Muscle layer of colon (tissue), 2 donors: Measurements from ENCODE around the gene THAP8.

Experiments
- H3K27ac ChIP-seq: one replicate; pipeline ENCODE4 v1.7.0; 2013; ENCODE audit warnings: low read depth, mild to moderate bottlenecking, low read length, moderate library complexity
- H3K27me3 ChIP-seq, 2 donors: one replicate each; pipeline ENCODE4 v1.7.0; 2013; ENCODE audit warnings: low read length in 2 of 2, mild to moderate bottlenecking in 2 of 2; ENCODE audit not compliant: insufficient read depth in 2 of 2, control insufficient read depth in 1 of 2
- H3K36me3 ChIP-seq: one replicate; pipeline ENCODE4 v1.7.0; 2013; ENCODE audit warnings: mild to moderate bottlenecking, low read length; ENCODE audit not compliant: insufficient read depth
- H3K4me1 ChIP-seq: one replicate; pipeline ENCODE4 v1.7.0; 2013; ENCODE audit warnings: mild to moderate bottlenecking, low read length; ENCODE audit not compliant: insufficient read depth
- H3K4me3 ChIP-seq, 2 donors: one replicate each; pipeline ENCODE4 v1.7.0; 2013; ENCODE audit warnings: low read length in 2 of 2, low read depth in 1 of 2, mild to moderate bottlenecking in 1 of 2, moderate library complexity in 1 of 2
- H3K9ac ChIP-seq: one replicate; pipeline ENCODE4 v1.7.0; 2013; ENCODE audit warnings: low read length
- H3K9me3 ChIP-seq: one replicate; pipeline ENCODE4 v1.7.0; 2013; ENCODE audit warnings: mild to moderate bottlenecking, low read length
- donor health status: abdominal sarcoma.
- donor health status: Adenocarcinoma of cecum.

THAP8 gene

DNA sequence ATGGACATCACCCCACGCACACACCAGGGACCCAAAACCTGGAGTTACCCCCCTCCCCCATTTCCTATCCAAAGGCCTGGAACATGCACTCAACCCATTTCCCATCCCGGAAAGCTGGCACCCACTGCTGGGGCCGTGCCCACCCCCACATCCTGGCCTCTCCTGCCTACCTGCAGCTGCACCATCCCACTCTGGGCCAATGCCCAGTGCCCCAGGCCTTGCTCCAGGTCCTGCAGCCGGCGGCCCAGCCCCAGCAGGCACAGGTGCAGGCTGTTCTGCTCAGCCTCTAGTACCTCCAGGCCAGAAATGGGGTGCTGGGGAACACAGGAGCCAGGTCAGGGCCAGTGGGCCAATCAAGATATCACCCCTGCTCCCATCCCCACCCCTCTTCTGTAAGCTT is 47.1 kb downstream of the THAP8 start:
- H3K4me3 ChIP-seq = no peak overlapping the region
- no peaks in the 10 kb centered on the region for H3K36me3 ChIP-seq
- H3K27ac ChIP-seq = no peak overlapping the region
- no peak overlapping the region for H3K9ac ChIP-seq
- H3K27me3 ChIP-seq = no peaks in the 10 kb centered on the region
- H3K4me1 ChIP-seq = peaks cover 11% of the 10 kb centered on the region
- H3K9me3 ChIP-seq = no peaks in the 10 kb centered on the region

DNA sequence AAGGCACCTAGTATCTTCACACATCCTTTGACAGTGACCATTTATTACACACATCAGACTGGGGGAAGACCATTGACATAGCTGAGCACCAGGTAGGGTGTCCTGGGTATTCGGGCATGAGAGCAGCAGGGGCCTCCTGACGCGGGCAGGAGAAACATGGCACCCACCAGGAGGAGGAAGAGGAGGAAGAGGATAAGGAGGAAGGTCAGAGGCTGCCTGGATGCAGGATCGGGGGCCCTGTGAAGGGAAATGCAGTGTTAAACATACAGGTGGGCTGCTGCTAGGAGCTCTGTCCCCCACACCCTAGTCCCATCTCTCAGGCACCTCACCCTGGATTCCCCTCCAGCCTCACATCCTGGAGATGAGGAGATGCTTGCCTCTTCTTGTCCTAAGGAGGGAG is 50.8 kb downstream of the THAP8 start:
- peaks cover 10% of the 10 kb centered on the region for H3K36me3 ChIP-seq
- H3K9me3 ChIP-seq = no peaks in the 10 kb centered on the region
- H3K27me3 ChIP-seq = no peaks in the 10 kb centered on the region
- H3K4me3 ChIP-seq = no peak overlapping the region
- no peak overlapping the region for H3K9ac ChIP-seq
- H3K4me1 ChIP-seq = peaks cover 14% of the 10 kb centered on the region
- no peak overlapping the region for H3K27ac ChIP-seq

DNA sequence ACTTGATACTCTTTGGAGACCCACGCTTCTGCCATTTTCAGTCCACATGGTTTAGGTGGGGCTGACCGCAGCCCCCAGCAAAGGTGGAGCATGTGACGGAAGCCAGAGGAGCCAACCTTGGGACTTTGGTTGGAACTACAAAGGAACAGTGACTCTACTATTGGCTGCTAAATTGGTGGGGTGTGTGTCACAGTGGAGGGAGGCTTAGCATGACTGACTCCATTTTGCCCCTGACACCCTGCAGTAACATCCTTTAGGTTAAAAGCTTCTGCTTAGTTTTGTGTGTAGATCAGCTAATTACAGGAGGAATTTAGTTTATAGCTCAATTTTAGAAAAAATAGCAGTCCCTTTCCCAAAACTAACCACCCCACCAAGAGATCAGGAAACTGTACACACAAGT is 52.5 kb downstream of the THAP8 start:
- peaks cover 16% of the 10 kb centered on the region for H3K4me1 ChIP-seq
- H3K27ac ChIP-seq = no peak overlapping the region

DNA sequence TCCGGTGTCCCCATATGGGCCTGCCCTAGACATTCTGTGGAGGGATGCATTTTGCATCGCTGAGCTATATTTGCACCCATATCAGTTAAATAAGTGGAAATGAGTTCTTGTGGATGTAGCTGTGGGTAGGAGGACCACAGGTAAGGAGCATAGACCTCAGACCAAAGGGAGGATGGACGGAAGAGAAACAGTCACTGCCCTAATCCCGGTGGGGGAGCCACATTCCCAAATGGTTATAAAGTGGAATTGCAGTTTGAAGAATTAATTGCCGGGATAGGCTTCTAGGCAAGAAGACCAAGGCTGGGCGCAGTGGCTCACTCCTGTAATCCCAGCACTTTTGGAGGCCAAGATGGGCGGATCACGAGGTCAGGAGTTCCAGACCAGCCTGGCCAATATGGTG is 57.3 kb downstream of the THAP8 start:
- peaks cover 26% of the 10 kb centered on the region for H3K4me1 ChIP-seq
- H3K27me3 ChIP-seq = no peaks in the 10 kb centered on the region
- no peak overlapping the region for H3K27ac ChIP-seq

More for the DNA sequence above, 52.5 kb downstream of the THAP8 start:
- Histone ChIP-seq H3K9me3 (no peaks in the 10 kb centered on the region), H3K9ac (no peak overlapping the region), H3K27me3 (no peaks in the 10 kb centered on the region), H3K36me3 (peaks cover 10% of the 10 kb centered on the region), H3K4me3 (no peak overlapping the region)

DNA sequence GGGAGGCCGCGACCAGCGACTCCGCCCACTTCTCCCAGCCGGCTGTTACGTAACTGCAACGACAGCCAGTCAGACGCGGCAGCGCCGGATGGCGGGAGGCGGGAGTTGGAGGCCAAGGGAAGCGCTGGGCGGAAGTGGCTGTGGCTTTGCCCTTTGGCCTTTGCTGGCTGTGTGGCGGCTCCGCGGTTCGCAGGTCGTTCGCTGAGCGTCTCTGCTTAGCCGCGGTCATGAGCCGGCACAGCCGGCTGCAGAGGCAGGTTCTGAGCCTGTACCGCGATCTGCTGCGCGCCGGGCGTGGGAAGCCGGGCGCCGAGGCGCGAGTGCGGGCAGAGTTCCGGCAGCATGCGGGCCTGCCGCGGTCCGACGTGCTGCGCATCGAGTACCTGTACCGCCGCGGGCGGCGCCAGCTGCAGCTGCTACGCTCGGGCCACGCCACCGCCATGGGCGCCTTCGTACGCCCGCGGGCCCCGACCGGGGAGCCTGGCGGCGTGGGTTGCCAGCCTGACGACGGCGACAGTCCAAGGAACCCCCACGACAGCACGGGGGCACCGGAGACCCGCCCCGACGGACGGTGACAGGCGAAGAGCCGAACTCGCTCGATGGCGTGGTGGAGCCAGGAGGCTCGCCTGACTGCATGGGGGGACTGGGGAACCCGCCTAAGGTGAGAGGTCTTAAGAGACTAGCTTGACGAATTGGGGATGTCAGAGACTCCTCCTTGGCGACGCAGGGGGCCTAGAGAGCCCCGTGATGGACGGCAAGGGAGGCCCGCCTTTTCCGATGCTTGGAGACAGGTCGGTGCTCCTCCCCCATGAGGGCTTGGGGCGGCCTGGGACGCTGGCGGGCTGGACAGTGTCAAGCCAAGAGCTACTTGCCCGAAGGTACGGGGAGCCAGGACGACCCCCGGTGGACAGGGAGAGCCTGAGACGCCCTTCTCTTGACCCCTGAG is 58.8 kb downstream of the THAP8 start, which contains the start of gene SDHAF1:
Gene SDHAF1, plus strand, starts transcription at position 141 of the 946 bp plus-strand sequence. Its CDS starts 87 bp downstream, at position 228.
- no peaks in the 10 kb centered on the region for H3K9me3 ChIP-seq
- H3K27ac ChIP-seq = peak within 1 kb of the TSS; percentile 83

More for the DNA sequence above, 57.3 kb downstream of the THAP8 start:
- Histone ChIP-seq H3K9me3 (no peaks in the 10 kb centered on the region), H3K4me3 (peak overlapping the region in 1 of 2 donors; percentile 90), H3K36me3 (peaks cover 9% of the 10 kb centered on the region), H3K9ac (no peak overlapping the region)

DNA sequence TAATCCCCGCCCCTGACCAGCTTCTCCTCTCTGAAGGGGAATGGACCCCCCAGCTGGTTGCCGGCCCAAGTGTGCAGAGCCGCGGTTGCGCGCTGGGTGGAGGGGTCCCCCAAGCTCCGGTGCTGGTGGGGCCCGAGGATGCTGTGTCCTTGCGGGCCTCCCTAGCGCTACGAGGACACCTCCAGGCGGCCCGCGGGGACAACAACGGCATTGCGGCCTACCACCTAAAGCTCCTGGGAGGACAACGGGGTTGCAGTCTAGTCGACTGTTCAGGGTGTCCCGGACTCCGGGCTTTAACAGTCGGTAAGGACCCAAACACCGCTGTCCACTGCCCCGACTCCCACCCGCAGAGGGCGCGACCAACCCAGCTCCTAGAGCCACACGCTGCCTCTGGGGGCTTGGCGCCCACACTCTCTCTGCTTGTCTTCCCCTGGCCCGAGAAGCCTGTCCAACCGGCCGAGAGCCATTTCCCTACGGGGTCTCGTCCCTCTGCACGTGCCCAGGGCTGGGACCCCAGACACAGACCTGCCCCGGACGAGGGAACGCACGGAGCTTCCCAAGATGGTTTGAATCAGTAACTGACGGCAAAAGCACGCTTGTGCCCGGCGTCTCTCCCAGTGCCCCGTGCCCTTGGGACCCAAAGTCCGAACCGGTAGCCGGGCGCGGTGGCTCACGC is 60.0 kb downstream of the THAP8 start:
- no peak overlapping the region for H3K9ac ChIP-seq
- H3K36me3 ChIP-seq = no peaks in the 10 kb centered on the region
- H3K4me1 ChIP-seq = peaks cover 18% of the 10 kb centered on the region
- no peaks in the 10 kb centered on the region for H3K9me3 ChIP-seq
- H3K4me3 ChIP-seq = peak overlapping the region; percentile 17 to 90
- no peaks in the 10 kb centered on the region for H3K27me3 ChIP-seq
- H3K27ac ChIP-seq = no peak overlapping the region

More for the DNA sequence above, 58.8 kb downstream of the THAP8 start, which contains the start of gene SDHAF1:
- H3K9ac ChIP-seq = peak within 1 kb of the TSS; percentile 96
- peak within 1 kb of the TSS; percentile 78 to 90 for H3K4me3 ChIP-seq
- H3K27me3 ChIP-seq = no peaks in the 10 kb centered on the region
- peaks cover 26% of the 10 kb centered on the region for H3K4me1 ChIP-seq
- no peaks in the 10 kb centered on the region for H3K36me3 ChIP-seq

DNA sequence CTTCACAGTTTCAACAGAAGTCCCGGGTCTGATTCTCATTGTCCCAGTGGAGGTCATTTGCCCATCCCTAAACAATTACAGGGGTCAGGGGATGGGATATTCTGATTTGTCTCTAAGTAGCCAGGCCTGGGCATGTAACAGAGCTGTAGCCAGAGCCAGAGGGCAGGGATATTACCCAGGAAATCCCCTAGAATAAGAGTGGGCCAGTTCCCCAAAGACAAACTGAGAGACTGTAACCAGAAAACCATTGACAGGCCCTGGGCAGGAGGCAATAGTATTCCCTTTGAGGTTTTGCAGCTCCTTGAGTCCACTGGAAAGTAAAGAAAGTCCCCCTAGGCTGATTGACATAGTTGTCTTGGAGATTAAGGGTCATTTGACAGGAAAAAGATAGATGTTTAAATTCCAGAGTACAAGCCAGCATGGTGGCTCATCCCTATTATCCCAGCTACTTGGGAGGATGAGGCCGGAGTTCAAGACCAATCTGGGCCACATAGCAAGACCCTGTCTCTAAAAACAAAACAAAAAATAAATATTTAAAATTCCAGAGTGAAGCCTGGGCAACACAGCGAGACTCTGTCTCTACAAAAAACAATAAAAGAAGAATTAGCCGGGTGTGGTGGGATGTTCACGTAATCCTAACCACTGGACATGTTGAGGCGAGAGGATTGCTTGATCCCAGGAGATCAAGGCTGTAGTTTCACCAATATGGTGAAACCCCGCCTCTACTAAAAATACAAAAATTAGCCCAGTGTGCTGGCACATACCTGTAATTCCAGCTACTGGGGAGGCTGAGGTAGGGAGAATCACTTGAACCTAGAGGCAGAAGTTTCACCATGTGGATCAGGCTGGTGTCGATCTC is 60.9 kb downstream of the THAP8 start:
- H3K27ac ChIP-seq = no peak overlapping the region
- peaks cover 12% of the 10 kb centered on the region for H3K4me1 ChIP-seq
- no peaks in the 10 kb centered on the region for H3K36me3 ChIP-seq
- H3K4me3 ChIP-seq = no peak overlapping the region
- no peaks in the 10 kb centered on the region for H3K27me3 ChIP-seq
- no peak overlapping the region for H3K9ac ChIP-seq
- H3K9me3 ChIP-seq = no peaks in the 10 kb centered on the region

DNA sequence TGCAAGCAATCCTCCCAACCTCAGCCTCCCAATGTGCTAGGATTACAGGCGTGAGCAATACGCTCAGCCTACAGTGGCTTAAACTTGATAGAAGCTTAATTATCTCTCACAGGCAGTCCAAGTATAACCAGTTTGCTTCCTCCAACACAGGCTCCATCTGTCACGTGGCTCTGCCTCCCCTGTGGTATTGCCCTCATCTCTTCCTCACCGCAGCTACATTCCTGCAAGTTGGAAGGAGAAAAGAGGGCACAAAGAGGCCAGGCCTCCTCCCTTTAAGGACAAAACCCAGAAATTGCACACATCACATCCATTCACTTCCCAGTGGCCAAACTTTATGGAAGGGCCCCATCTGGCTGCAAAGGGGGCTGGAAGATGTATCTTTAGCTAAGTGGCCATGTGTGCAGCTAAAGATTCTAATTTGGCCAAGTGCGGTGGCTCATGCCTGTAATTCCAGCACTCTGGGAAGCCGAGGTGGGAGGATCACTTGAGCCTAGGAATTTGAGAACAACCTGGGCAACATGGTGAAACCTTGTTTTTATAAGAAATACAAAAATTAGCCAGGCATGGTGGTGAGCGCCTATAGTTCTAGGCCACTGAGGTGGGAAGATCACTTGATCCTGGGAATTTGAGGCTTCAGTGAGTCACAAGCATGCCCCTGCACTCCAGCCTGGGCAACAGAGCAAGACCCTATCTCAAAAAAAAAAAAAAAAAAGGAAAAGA is 62.2 kb downstream of the THAP8 start:
- H3K9ac ChIP-seq = no peak overlapping the region
- H3K4me3 ChIP-seq = no peak overlapping the region
- no peaks in the 10 kb centered on the region for H3K36me3 ChIP-seq
- no peak overlapping the region for H3K27ac ChIP-seq
- peaks cover 0 to 10% of the 10 kb centered on the region in 2 donors for H3K27me3 ChIP-seq
- H3K4me1 ChIP-seq = peaks cover 12% of the 10 kb centered on the region
- H3K9me3 ChIP-seq = no peaks in the 10 kb centered on the region

DNA sequence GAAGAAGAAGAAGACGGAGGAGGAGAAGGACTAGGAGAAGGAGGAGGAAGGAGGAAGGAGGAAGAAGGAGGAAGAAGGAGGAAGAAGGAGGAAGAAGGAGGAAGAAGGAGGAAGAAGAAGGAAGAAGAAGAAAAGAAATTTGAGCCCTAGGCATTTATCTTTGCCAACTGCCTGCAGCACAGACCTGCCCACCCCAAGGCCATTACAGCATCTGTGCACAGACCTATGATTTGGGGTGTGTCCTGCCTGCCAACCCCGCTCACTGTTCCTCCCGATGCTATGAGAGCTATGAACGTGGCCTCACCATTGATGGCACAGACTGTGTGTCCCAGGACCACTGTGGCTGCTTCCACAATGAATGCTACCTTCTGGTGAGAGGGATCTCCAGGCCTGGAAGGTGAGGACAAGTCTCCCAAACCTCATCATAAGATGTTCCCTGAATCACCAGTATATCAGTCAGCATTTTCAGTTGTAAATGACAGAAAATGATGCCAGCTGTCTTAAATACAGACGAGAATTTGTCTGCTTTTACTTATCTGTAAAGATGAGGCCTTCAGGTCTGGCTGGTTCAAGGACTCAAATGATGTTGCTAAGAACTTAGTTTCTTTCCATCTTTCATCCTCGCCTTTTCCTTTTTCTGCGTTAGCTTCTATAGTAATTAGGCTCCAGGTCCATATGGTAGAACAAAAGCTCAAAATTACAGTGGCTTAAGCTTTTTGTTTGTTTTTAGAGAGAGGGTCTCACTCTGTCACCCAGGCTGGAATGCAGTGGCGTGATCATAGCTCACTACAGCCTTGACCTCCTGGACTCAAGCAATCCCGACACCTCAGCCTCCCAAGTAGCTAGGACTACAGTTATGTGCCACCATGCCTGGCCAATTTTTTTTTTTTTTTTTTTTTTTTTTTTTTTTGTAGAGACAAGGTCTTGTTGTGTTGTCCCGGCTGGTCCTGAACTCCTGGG is 63.0 kb downstream of the THAP8 start:
- H3K27ac ChIP-seq = no peak overlapping the region
- no peaks in the 10 kb centered on the region for H3K9me3 ChIP-seq
- peaks cover 5 to 18% of the 10 kb centered on the region in 2 donors for H3K27me3 ChIP-seq
- peaks cover 4% of the 10 kb centered on the region for H3K4me1 ChIP-seq
- H3K36me3 ChIP-seq = no peaks in the 10 kb centered on the region
- no peak overlapping the region for H3K4me3 ChIP-seq
- no peak overlapping the region for H3K9ac ChIP-seq

DNA sequence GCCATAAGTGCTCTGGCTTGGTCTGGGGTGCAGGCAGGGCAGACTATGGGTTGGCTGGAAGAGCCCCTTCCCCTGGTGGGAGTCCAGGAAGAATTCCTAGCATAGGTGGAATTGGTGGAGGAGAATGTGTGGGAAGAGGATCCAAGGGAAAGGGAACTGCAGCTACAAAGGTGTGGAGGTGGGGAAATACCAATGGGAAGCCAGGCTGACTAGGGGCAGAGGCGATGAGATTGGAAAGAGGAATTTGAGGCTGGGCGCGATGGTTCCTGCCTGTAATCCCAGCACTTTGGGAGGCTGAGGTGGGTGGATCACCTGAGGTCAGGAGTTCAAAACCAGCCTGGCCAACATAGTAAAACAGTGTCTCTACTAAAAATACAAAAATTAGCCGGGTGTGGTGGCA is 63.9 kb downstream of the THAP8 start:
- Histone ChIP-seq H3K27ac (no peak overlapping the region), H3K9me3 (no peaks in the 10 kb centered on the region), H3K36me3 (no peaks in the 10 kb centered on the region), H3K9ac (no peak overlapping the region), H3K4me3 (no peak overlapping the region), H3K4me1 (no peaks in the 10 kb centered on the region), H3K27me3 (peaks cover 8 to 21% of the 10 kb centered on the region in 2 donors)
